ENCODE results near the gene CNPPD1. TPM values are rescaled to one million over a fixed set of nuclear protein-coding genes. Genes with fewer than 3 reads are reported as not detected.
A peak's percentile ranks its signal among the peaks of the same experiment; 100 is the strongest.

Gene CNPPD1
- total RNA-seq, 4 donors from 2014 or later: 14.0 to 94.0 (median 77.4) TPM

GRCh38 chr2:219179601-219180465 is 3.1 kb upstream of the CNPPD1 start:
- peaks cover 3 to 28% (median 6%) of the 10 kb centered on the region in 4 donors for H3K4me1 ChIP-seq
- peak overlapping the region in 2 of 4 donors; percentile 70 to 100 for H3K4me3 ChIP-seq
- peaks cover 0 to 54% (median 0%) of the 10 kb centered on the region in 3 donors for H3K36me3 ChIP-seq
- no peak for TF ChIP-seq POLR2A (IDR thresholded peaks at IDR 0.05)
- TF ChIP-seq, protein P1, sequence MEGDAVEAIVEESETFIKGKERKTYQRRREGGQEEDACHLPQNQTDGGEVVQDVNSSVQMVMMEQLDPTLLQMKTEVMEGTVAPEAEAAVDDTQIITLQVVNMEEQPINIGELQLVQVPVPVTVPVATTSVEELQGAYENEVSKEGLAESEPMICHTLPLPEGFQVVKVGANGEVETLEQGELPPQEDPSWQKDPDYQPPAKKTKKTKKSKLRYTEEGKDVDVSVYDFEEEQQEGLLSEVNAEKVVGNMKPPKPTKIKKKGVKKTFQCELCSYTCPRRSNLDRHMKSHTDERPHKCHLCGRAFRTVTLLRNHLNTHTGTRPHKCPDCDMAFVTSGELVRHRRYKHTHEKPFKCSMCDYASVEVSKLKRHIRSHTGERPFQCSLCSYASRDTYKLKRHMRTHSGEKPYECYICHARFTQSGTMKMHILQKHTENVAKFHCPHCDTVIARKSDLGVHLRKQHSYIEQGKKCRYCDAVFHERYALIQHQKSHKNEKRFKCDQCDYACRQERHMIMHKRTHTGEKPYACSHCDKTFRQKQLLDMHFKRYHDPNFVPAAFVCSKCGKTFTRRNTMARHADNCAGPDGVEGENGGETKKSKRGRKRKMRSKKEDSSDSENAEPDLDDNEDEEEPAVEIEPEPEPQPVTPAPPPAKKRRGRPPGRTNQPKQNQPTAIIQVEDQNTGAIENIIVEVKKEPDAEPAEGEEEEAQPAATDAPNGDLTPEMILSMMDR (IDR thresholded peaks at IDR 0.05): no peak
- no peaks in the 10 kb centered on the region for H3K9me3 ChIP-seq
- H3K27me3 ChIP-seq: no peaks in the 10 kb centered on the region
- DNase-seq: peak in 1 of 3 donors; percentile 40
- no peak overlapping the region for H3K27ac ChIP-seq

DNA sequence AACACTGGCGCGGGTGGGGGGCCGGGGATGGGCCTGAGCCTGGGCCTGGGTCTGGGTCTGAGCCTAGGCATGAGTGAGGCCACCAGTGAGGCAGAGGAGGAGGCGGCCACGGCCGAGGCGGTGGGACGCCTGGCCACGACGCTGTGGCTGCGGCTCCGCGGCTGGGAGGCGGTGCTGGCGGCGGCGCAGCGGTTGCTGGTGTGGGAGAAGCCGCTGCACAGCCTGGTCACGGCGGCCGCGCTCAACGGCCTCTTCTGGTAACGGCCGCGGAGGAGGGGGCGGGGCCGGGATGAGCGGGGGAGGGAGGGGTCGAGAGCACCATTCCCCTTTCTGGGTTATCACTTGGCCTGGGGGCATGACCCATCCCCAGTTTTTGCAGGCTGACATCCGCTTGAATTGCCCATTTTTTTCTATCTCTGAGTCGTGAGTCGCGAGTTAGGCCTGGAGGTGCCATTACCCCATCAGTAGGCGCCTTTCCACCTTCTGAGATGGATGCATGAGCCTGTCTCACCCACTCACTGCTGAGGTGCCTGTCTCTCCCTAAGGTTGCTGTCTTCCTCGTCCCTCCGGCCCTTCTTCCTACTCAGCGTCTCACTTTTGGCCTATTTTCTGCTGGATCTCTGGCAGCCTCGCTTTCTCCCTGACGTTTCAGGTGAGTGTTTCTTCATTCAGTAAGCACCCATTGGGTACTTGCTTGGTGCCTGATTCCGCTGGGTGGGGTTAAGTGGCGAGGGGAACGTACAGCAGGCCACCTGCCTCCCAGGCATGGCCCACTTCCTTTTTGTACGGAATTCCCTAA is 1.9 kb upstream of the CNPPD1 start:
- Histone ChIP-seq H3K27me3 (no peaks in the 10 kb centered on the region), H3K4me3 (peak overlapping the region; percentile 70 to 100 (median 74)), H3K27ac (peak overlapping the region; percentile 93 to 96 (median 95)), H3K9me3 (no peaks in the 10 kb centered on the region), H3K36me3 (peaks cover 0 to 59% (median 0%) of the 10 kb centered on the region in 3 donors), H3K4me1 (peaks cover 3 to 38% (median 6%) of the 10 kb centered on the region in 4 donors)
- TF ChIP-seq POLR2A (IDR thresholded peaks at IDR 0.05): no peak
- TF ChIP-seq, protein P1 (IDR thresholded peaks at IDR 0.05): no peak
- peak in 2 of 3 donors; percentile 70 to 75 for DNase-seq

GRCh38 chr2:219177552-219178376 is 1.0 kb upstream of the CNPPD1 start, which contains the start of gene RETREG2:
TSS of gene RETREG2 (plus strand) at chr2:219178275. CDS start at chr2:219178353, 78 bp downstream.
- TF ChIP-seq, protein P1 (IDR thresholded peaks at IDR 0.05): peak; percentile 3 to 61 (median 36)
- TF ChIP-seq POLR2A (IDR thresholded peaks at IDR 0.05): peak; percentile 95 to 98
- peaks cover 3 to 39% (median 6%) of the 10 kb centered on the region in 4 donors for H3K4me1 ChIP-seq

DNA sequence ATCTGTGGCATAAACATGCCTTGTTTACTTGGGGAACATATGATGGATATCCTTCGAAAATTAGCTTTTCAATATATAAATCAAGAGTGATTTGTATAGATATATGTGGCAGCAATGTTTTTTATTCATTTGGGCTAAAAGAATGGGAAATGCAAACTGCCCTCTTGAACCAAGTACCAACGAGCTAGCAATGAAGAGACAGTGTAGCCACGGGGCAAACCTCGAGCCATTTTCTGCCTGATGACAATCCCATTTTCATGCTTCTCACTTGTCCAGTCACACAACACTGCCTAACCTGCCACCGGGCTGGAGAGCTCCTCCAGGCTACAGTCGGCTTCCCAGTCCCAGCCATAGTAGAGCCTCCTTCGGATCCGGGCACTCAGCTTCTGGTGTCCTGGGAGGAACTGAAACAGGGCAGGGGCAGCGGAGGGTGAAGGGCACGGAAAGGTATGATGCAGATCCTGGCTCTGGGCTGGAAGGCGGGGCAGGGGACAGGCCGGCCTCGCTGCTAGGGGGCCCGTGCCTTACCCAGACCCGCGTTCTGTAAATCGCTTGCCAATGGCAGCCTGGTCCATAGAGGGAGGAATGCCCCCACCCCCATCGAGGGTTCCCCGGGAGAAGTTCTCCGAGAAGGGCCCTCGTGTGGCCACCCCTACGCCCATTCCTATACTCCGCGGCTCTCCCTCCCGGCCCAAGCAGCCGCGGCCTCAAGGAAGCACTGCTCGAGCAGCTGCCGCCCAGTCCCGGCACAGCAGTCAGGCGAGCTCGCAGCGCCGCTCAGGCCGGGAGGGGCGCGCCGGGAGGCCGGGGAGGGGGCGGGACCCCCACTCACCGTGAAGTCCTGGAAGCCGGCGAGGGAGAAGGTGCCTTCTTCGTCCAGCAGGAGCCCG is 552 bp downstream of the CNPPD1 start:
- Histone ChIP-seq H3K27ac (peak overlapping the region; percentile 93 to 96 (median 95)), H3K27me3 (no peaks in the 10 kb centered on the region), H3K9me3 (no peaks in the 10 kb centered on the region), H3K4me1 (peaks cover 3 to 39% (median 6%) of the 10 kb centered on the region in 4 donors), H3K4me3 (peak overlapping the region; percentile 70 to 100 (median 74)), H3K36me3 (peaks cover 0 to 54% (median 0%) of the 10 kb centered on the region in 3 donors)
- DNase-seq: peak; percentile 73 to 88 (median 82)
- TF ChIP-seq, protein P1 (IDR thresholded peaks at IDR 0.05): no peak
- TF ChIP-seq POLR2A (IDR thresholded peaks at IDR 0.05): peak; percentile 23 to 33

More at GRCh38 chr2:219177552-219178376, 1.0 kb upstream of the CNPPD1 start, which contains the start of gene RETREG2:
- H3K36me3 ChIP-seq: peaks cover 0 to 59% (median 0%) of the 10 kb centered on the region in 3 donors
- no peaks in the 10 kb centered on the region for H3K9me3 ChIP-seq
- peak; percentile 83 to 96 (median 94) for DNase-seq
- no peaks in the 10 kb centered on the region for H3K27me3 ChIP-seq
- peak within 1 kb of the TSS; percentile 93 to 96 (median 95) for H3K27ac ChIP-seq
- H3K4me3 ChIP-seq: peak within 1 kb of the TSS; percentile 70 to 100 (median 74)
